ENCODE measurements around the gene EPB41L4A. TPM values are rescaled to one million over a fixed set of nuclear protein-coding genes. Genes with fewer than 3 reads are reported as not detected.
A peak's percentile ranks its signal among the peaks of the same experiment; 100 is the strongest.

The EPB41L4A gene
- total RNA-seq, 1 donor from 2014 or later, result 30.6 TPM

DNA sequence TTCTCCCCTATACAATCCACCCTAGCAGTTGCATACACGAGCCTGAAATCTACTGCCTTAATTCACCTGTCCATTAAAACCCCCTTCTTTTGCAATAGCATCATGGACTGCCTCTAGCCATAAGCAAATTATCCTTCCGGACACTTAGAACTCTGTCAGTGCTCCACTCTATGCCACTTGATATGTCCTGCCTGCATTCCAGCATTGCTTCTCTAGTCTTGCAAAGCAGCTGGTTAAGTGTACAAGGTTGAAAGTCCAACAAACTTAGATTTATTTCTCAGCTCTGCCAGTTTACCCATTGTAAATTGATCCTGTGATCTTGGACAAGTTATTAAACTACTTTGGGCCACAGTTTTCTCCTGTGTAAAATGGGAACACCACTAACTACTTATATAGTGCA lies 197.9 kb downstream of the EPB41L4A start:
- Histone ChIP-seq H3K27me3 (ENCODE audit: control insufficient read depth, insufficient read depth, low read length) (no peaks in the 10 kb centered on the region), H3K4me3 (ENCODE audit: low read depth, low read length) (no peak overlapping the region), H3K36me3 (ENCODE audit: control insufficient read depth, insufficient read depth, low read length) (no peaks in the 10 kb centered on the region)
- TF ChIP-seq CTCF (IDR thresholded peaks at IDR 0.05; ENCODE audit: insufficient read depth, low read length, poor library complexity, severe bottlenecking), result no peak
- DNase-seq (ENCODE audit: low read depth), result no peak

GRCh38 chr5:112219000-112219399 lies 200.1 kb downstream of the EPB41L4A start:
- Histone ChIP-seq H3K27me3 (ENCODE audit: control insufficient read depth, insufficient read depth, low read length) (no peaks in the 10 kb centered on the region), H3K36me3 (ENCODE audit: control insufficient read depth, insufficient read depth, low read length) (no peaks in the 10 kb centered on the region), H3K4me3 (ENCODE audit: low read depth, low read length) (no peak overlapping the region)
- no peak for DNase-seq (ENCODE audit: low read depth)
- TF ChIP-seq CTCF (IDR thresholded peaks at IDR 0.05; ENCODE audit: insufficient read depth, low read length, poor library complexity, severe bottlenecking), result no peak

GRCh38 chr5:112217843-112218579 lies 201.1 kb downstream of the EPB41L4A start:
- no peak for DNase-seq (ENCODE audit: low read depth)
- Histone ChIP-seq H3K4me3 (ENCODE audit: low read depth, low read length) (no peak overlapping the region), H3K36me3 (ENCODE audit: control insufficient read depth, insufficient read depth, low read length) (no peaks in the 10 kb centered on the region), H3K27me3 (ENCODE audit: control insufficient read depth, insufficient read depth, low read length) (no peaks in the 10 kb centered on the region)
- no peak for TF ChIP-seq CTCF (IDR thresholded peaks at IDR 0.05; ENCODE audit: insufficient read depth, low read length, poor library complexity, severe bottlenecking)

GRCh38 chr5:112216140-112216539 lies 202.9 kb downstream of the EPB41L4A start:
- Histone ChIP-seq H3K4me3 (ENCODE audit: low read depth, low read length) (no peak overlapping the region), H3K27me3 (ENCODE audit: control insufficient read depth, insufficient read depth, low read length) (no peaks in the 10 kb centered on the region), H3K36me3 (ENCODE audit: control insufficient read depth, insufficient read depth, low read length) (no peaks in the 10 kb centered on the region)
- no peak for DNase-seq (ENCODE audit: low read depth)
- no peak for TF ChIP-seq CTCF (IDR thresholded peaks at IDR 0.05; ENCODE audit: insufficient read depth, low read length, poor library complexity, severe bottlenecking)

DNA sequence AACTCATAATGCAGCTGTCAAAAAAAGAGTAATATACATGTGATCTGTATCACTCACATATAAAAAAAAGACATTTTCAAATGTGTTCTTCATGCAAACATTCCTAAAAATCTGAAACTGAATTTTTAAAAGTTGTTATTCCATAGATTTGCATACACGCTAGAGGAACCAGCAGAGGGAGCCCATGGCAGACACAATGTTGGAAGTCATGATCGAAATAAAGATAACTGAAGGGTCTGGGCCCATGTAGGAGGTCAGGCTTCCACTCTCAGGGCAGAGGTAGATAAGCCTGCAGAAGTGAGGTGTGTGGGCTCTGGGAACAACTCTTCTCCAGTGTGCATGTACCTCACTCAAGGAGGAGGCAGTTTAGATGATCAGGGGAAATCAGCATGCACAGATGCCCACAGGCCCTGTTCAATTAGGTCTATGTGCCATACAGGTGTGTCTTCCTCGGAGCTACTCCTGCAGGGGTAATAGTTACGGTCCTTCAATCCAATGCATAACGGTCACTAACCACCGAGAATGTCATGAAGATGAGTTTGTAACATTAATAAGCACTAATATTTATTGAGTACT lies 208.6 kb downstream of the EPB41L4A start:
- Histone ChIP-seq H3K27me3 (ENCODE audit: control insufficient read depth, insufficient read depth, low read length) (no peaks in the 10 kb centered on the region), H3K4me3 (ENCODE audit: low read depth, low read length) (no peak overlapping the region), H3K36me3 (ENCODE audit: control insufficient read depth, insufficient read depth, low read length) (no peaks in the 10 kb centered on the region)
- DNase-seq (ENCODE audit: low read depth), result peak; percentile 7
- TF ChIP-seq CTCF (IDR thresholded peaks at IDR 0.05; ENCODE audit: insufficient read depth, low read length, poor library complexity, severe bottlenecking), result peak; percentile 73

All from kidney epithelial cell (primary cell).